ENCODE data around the gene USP34.

The USP34 gene

GRCh38 chr2:61181382-61182058, 289.4 kb downstream of the USP34 start:
- DNase-seq (ENCODE audit: low spot score) = no peak
- no peak for TF ChIP-seq CTCF (IDR thresholded peaks at IDR 0.05; ENCODE audit: extremely low read depth, missing control alignments)

GRCh38 chr2:61180686-61181085, 290.2 kb downstream of the USP34 start:
- no peak for TF ChIP-seq CTCF (IDR thresholded peaks at IDR 0.05; ENCODE audit: extremely low read depth, missing control alignments)

GRCh38 chr2:61179701-61180639, 290.9 kb downstream of the USP34 start:
- no peak for TF ChIP-seq CTCF (IDR thresholded peaks at IDR 0.05; ENCODE audit: extremely low read depth, missing control alignments)
- no peak for DNase-seq (ENCODE audit: low spot score)

More at GRCh38 chr2:61180686-61181085, 290.2 kb downstream of the USP34 start:
- DNase-seq (ENCODE audit: low spot score) = no peak

- DNase-seq (ENCODE audit: low spot score) = peak; percentile 43
- no peak for TF ChIP-seq CTCF (IDR thresholded peaks at IDR 0.05; ENCODE audit: extremely low read depth, missing control alignments)
Observed at GRCh38 chr2:61178603-61179545, 292.0 kb downstream of the USP34 start.

GRCh38 chr2:61177727-61178549, 292.9 kb downstream of the USP34 start:
- no peak for TF ChIP-seq CTCF (IDR thresholded peaks at IDR 0.05; ENCODE audit: extremely low read depth, missing control alignments)
- DNase-seq (ENCODE audit: low spot score) = peak; percentile 43

Data from GM20000 (cell line).